Measurements from ENCODE around the gene BFSP2.

DNA sequence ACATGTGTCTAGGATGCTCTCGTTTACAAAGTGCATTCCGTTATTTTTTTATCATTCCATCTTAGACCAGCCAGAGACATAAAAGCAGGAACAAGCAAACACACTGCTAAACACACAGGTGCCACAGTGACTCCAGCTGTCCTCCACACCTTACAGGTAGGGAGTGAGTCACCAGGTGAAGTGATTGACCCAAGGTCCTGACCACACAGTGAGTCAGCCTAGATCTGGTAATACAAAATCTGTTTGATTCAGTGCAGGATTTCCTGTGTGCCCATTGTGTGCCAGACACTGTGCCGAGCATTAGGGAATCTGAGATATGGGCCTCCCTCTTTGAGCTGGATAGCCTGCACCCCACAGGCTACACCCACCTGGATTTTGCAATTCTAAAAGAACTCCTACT is 16.7 kb upstream of the BFSP2 start:
- TF ChIP-seq EZH2 (IDR thresholded peaks at IDR 0.05; ENCODE audit: insufficient read depth, poor library complexity, severe bottlenecking), result no peak
- TF ChIP-seq EZH2phosphoT487 (IDR thresholded peaks at IDR 0.05; ENCODE audit: insufficient read depth, low read depth), result no peak

Measured in GM23248 (cell line).